K562 (cell line): ENCODE measurements around the gene C19orf67. TPM values are rescaled to one million over a fixed set of nuclear protein-coding genes. Genes with fewer than 3 reads are reported as not detected.

Experiments
- CHD1 ChIP-seq: fragments of 200-600 bp; sonication (generic); IDR thresholded peaks from one replicate; pipeline ENCODE4 v1.6.1; 2012; ENCODE audit warnings: mild to moderate bottlenecking, moderate library complexity, low read length, inconsistent platforms
- CSDE1 ChIP-seq, 2 experiments: fragments of 450-650 bp; IDR thresholded peaks; 2 replicates each; pipeline ENCODE4 v1.6.1; 2016; ENCODE audit warnings: mild to moderate bottlenecking in 1 of 2
- CXXC5 ChIP-seq: fragments of 250-450 bp; sonication (Bioruptor Pico); IDR thresholded peaks from 2 replicates; pipeline ENCODE4 v1.8.0; 2022; ENCODE audit warnings: inconsistent platforms, mild to moderate bottlenecking, moderate library complexity
- DACH1 ChIP-seq: fragments of 450-650 bp; IDR thresholded peaks from 2 replicates; pipeline ENCODE4 v1.6.1; 2018; ENCODE audit not compliant: partially characterized antibody
- FOXP4 ChIP-seq: sonication (generic); formaldehyde crosslinking; IDR thresholded peaks from 2 replicates; pipeline ENCODE4 v1.8.0; 2022; ENCODE audit warnings: mild to moderate bottlenecking, missing genetic modification reagents, borderline replicate concordance
- HCFC1 ChIP-seq: IDR thresholded peaks from 2 replicates; pipeline ENCODE4 v1.6.1; 2012; ENCODE audit warnings: low read depth, low read length, improper control_type of control experiment
- MEF2D ChIP-seq: conservative IDR thresholded peaks from 2 replicates; pipeline ENCODE4 v1.6.1; 2016; ENCODE audit warnings: low read depth, missing genetic modification characterization, missing compliant biosample characterization
- NFE2 ChIP-seq: IDR thresholded peaks from 2 replicates; pipeline ENCODE4 v1.6.1; 2014; ENCODE audit warnings: antibody characterized with exemption, low read depth
- PBX2 ChIP-seq, 2 experiments: IDR thresholded peaks in 1 of 2; conservative IDR thresholded peaks in 1 of 2; 2 replicates each; pipeline ENCODE4 v1.6.1; 2016; ENCODE audit warnings: low read depth in 2 of 2, mild to moderate bottlenecking in 1 of 2, missing compliant biosample characterization in 1 of 2, missing genetic modification characterization in 1 of 2, moderate library complexity in 1 of 2
- RFX1 ChIP-seq: fragments of 450-650 bp; IDR thresholded peaks from 2 replicates; pipeline ENCODE4 v1.6.1; 2016; ENCODE audit warnings: mild to moderate bottlenecking, moderate library complexity
- THRB ChIP-seq: fragments of 450-650 bp; formaldehyde crosslinking; conservative IDR thresholded peaks from 2 replicates; pipeline ENCODE4 v1.4.0; 2022; ENCODE audit warnings: mild to moderate bottlenecking, missing genetic modification characterization
- TSC22D4 ChIP-seq: fragments of 450-650 bp; IDR thresholded peaks from 2 replicates; pipeline ENCODE4 v1.6.1; 2016; ENCODE audit warnings: missing genetic modification characterization, missing biosample characterization, control low read depth
- ZBTB26 ChIP-seq: fragments of 450-650 bp; formaldehyde crosslinking; IDR thresholded peaks from 2 replicates; pipeline ENCODE4 v1.4.0; 2022; ENCODE audit warnings: missing genetic modification characterization
- polyA plus RNA-seq, 8 experiments: library from polyadenylated mRNA; depleted of rRNA in 4 of 8; stranded (reverse) in 5 of 8; unstranded in 3 of 8; fragments of >200 nt; fragmentation: Nextera tagmentation in 2 of 8; fragmentation: Illumina TruSeq in 1 of 8; extraction: Ambion mirVana in 2 of 8; extraction: Trizol in 1 of 8; gene quantifications; 2 replicates each; pipeline versions ENCODE4 v1.2.1 to v1.2.3, GENCODE V29; 2011 to 2014; ENCODE audit warnings: inconsistent platforms in 1 of 8, missing spikeins in 1 of 8
- total RNA-seq, 7 experiments: library from RNA; depleted of rRNA in 6 of 7; stranded (reverse); fragments of >200 nt in 6 of 7; fragmentation: Illumina TruSeq in 2 of 7; extraction: Trizol in 2 of 7; gene quantifications; 2 replicates each; pipeline versions ENCODE4 v1.2.1 to v1.2.3, GENCODE V29; 2011 to 2021; ENCODE audit warnings: low replicate concordance in 1 of 7

C19orf67 gene
- total and polyA plus RNA-seq, 9 of the 15 experiments (the other 6 are each of a cell fraction or from before 2014, with no cell fraction given) = 0.29 to 1.8 (median 0.51) TPM; not detected in 3

GRCh38 chr19:14085309-14085995 is at the start of gene C19orf67 (continued):
- TF ChIP-seq PBX2 (CRISPR knock-in tag; IDR thresholded peaks at IDR 0.05; ENCODE audit: low read depth) = no peak
- no peak for TF ChIP-seq PBX2 (tag; conservative IDR thresholded peaks at IDR 0.05; ENCODE audit: low read depth)
- TF ChIP-seq CSDE1 (IDR thresholded peaks at IDR 0.05) = no peak
- TF ChIP-seq DACH1 = no peak
- TF ChIP-seq RFX1 = no peak
- TF ChIP-seq HCFC1 = no peak
- TF ChIP-seq CHD1 = no peak
- no peak for TF ChIP-seq ZBTB26 (CRISPR knock-in tag)
- TF ChIP-seq THRB (CRISPR knock-in tag) = no peak
- TF ChIP-seq FOXP4 = no peak
- TF ChIP-seq MEF2D (tag) = no peak
- TF ChIP-seq NFE2 = no peak
- no peak for TF ChIP-seq TSC22D4 (tag)
- peak; percentile 46 for TF ChIP-seq CXXC5
